Fibroblast of lung (primary cell): ENCODE results near the gene KPNB1.

Experiments
- EZH2 ChIP-seq: IDR thresholded peaks from 2 replicates; pipeline ENCODE4 v1.5.1; 2012; ENCODE audit warnings: low read length, control low read depth, mild to moderate bottlenecking; ENCODE audit errors: missing control alignments
- TF ChIP-seq, protein P1 (sequence below), 2 donors: IDR thresholded peaks in 1 of 2; conservative IDR thresholded peaks in 1 of 2; 1 replicate in 1 of 2; 2 replicates in 1 of 2; pipeline ENCODE4 v1.5.1; 2011 to 2012; ENCODE audit warnings: low read length in 2 of 2, control low read depth in 1 of 2, inconsistent platforms in 1 of 2, low read depth in 1 of 2, mild to moderate bottlenecking in 1 of 2

DNA sequence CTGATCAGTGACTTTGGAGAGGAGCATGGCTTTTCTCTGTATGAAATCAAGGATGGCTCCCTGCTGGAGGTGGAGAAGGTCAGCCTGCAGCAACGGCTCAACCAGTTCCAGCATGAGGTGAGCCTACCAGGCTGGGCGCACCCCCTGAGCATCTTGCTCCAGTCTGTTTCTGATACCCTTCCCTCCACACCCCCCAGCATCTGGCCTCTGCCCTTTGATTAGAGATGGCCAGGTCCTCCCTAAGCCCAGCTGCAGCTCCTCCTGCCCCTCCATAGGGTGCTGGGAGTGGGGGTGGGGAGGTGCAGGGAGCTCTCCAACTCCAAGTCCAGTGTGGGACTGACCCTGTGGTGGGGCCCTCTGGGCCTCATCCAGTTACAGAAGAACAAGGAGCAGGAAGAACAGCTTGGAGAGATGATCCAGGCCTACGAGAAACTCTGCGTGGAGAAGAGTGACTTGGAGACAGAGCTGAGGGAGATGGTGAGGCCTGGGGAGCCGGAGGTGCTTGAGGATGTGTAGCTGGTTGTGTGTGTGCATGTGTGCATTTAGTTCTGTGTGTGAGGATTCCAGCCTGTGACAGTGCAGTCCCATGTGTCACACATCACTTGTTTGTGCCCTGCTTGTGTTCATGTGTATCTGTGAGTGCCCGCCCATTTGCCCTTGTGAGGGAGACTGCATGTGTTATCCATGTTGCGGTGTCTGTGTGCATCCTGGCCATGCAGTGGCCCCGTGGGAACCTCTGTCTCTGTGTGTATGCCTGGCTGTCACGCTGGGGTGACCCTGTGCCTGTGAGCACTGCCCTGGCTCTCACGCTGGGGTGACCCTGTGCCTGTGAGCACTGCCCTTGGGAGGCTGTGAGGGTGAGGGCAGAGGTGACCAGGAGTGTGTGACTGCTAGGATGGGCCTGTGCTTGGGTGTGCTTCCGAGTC, 47.3 kb downstream of the KPNB1 start:
- TF ChIP-seq, protein P1, sequence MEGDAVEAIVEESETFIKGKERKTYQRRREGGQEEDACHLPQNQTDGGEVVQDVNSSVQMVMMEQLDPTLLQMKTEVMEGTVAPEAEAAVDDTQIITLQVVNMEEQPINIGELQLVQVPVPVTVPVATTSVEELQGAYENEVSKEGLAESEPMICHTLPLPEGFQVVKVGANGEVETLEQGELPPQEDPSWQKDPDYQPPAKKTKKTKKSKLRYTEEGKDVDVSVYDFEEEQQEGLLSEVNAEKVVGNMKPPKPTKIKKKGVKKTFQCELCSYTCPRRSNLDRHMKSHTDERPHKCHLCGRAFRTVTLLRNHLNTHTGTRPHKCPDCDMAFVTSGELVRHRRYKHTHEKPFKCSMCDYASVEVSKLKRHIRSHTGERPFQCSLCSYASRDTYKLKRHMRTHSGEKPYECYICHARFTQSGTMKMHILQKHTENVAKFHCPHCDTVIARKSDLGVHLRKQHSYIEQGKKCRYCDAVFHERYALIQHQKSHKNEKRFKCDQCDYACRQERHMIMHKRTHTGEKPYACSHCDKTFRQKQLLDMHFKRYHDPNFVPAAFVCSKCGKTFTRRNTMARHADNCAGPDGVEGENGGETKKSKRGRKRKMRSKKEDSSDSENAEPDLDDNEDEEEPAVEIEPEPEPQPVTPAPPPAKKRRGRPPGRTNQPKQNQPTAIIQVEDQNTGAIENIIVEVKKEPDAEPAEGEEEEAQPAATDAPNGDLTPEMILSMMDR (conservative IDR thresholded peaks at IDR 0.05 in 1 of 2, IDR thresholded peaks at IDR 0.05 in 1 of 2; ENCODE audit: low read depth in 1 of 2, low read length in 2 of 2): no peak
- TF ChIP-seq EZH2: no peak
